CD8-positive, alpha-beta memory T cell (primary cell): ENCODE data around the gene FBLN1. TPM values are rescaled to one million over a fixed set of nuclear protein-coding genes. Genes with fewer than 3 reads are reported as not detected.

ENCODE experiments used
- CTCF ChIA-PET: fragments of 350-600 bp; sonication (Branson Sonifier 250); formaldehyde crosslinking; loops from one replicate; lab custom pipeline; 2021; ENCODE audit warnings: antibody characterized with exemption; lab: Charles Lee
- POLR2A ChIA-PET: fragments of 350-600 bp; sonication (Branson Sonifier 250); formaldehyde crosslinking; loops from one replicate; lab custom pipeline; 2021; ENCODE audit warnings: antibody characterized with exemption; lab: Charles Lee
- DNase-seq, 5 donors: peaks; one replicate each; pipeline versions ENCODE4 v3.0.0 to v3.0.0-alpha.2; 2020 to 2022; ENCODE audit warnings: mixed read lengths in 1 of 5
- H3K27ac ChIP-seq: one replicate; pipeline ENCODE4 v1.7.0; 2013; ENCODE audit warnings: low read depth, mild to moderate bottlenecking, low read length, moderate library complexity
- H3K27me3 ChIP-seq: 2 replicates; pipeline ENCODE4 v1.7.0; 2013; ENCODE audit warnings: low read length, mild to moderate bottlenecking; ENCODE audit not compliant: insufficient read depth, poor library complexity, severe bottlenecking
- H3K36me3 ChIP-seq: 2 replicates; pipeline ENCODE4 v1.7.0; 2013; ENCODE audit warnings: mild to moderate bottlenecking, low read length, moderate library complexity; ENCODE audit not compliant: insufficient read depth
- H3K4me1 ChIP-seq: 2 replicates; pipeline ENCODE4 v1.7.0; 2013; ENCODE audit warnings: mild to moderate bottlenecking, low read length, moderate library complexity; ENCODE audit not compliant: insufficient read depth
- H3K4me3 ChIP-seq: 2 replicates; pipeline ENCODE4 v1.7.0; 2013; ENCODE audit warnings: mild to moderate bottlenecking, low read length
- H3K9me3 ChIP-seq: 2 replicates; pipeline ENCODE4 v1.7.0; 2013; ENCODE audit warnings: mild to moderate bottlenecking, low read length
- H3K27ac Mint-ChIP-seq, 8 donors: one replicate each; pipeline ENCODE4 v1.8.0; 2020 to 2021; ENCODE audit warnings: mixed read lengths in 8 of 8, mild to moderate bottlenecking in 6 of 8, inconsistent platforms in 3 of 8, moderate library complexity in 3 of 8
- H3K27me3 Mint-ChIP-seq, 2 donors: one replicate each; pipeline ENCODE4 v1.8.0; 2020 to 2021; ENCODE audit warnings: mixed read lengths in 2 of 2, mild to moderate bottlenecking in 1 of 2, moderate library complexity in 1 of 2
- H3K36me3 Mint-ChIP-seq, 3 donors: one replicate each; pipeline ENCODE4 v1.8.0; 2020 to 2021; ENCODE audit warnings: mixed read lengths in 3 of 3, inconsistent platforms in 1 of 3, mild to moderate bottlenecking in 1 of 3
- H3K4me1 Mint-ChIP-seq, 3 donors: one replicate each; pipeline ENCODE4 v1.8.0; 2020 to 2021; ENCODE audit warnings: mixed read lengths in 3 of 3, inconsistent platforms in 1 of 3, mild to moderate bottlenecking in 1 of 3
- H3K4me3 Mint-ChIP-seq, 7 donors: one replicate each; pipeline ENCODE4 v1.8.0; 2020 to 2021; ENCODE audit warnings: mixed read lengths in 7 of 7, mild to moderate bottlenecking in 6 of 7, moderate library complexity in 4 of 7, inconsistent platforms in 2 of 7
- H3K9me3 Mint-ChIP-seq, 5 donors: one replicate each; pipeline ENCODE4 v1.8.0; 2020 to 2022; ENCODE audit warnings: mixed read lengths in 5 of 5, mild to moderate bottlenecking in 3 of 5, moderate library complexity in 2 of 5, inconsistent platforms in 1 of 5
- polyA plus RNA-seq: library from polyadenylated mRNA; unstranded; fragments of 300-500 nt; fragmentation: Illumina TruSeq; gene quantifications from one replicate; pipeline ENCODE4 v1.2.3, GENCODE V29; 2021
- total RNA-seq, 2 experiments: library from RNA; stranded (reverse); gene quantifications; one replicate each; pipeline ENCODE4 v1.2.3, GENCODE V29; 2021

The FBLN1 gene
- total and polyA plus RNA-seq, 3 experiments from 2014 or later = not detected

- Histone ChIP-seq H3K4me3 (no peak overlapping the region), H3K36me3 (no peaks in the 10 kb centered on the region), H3K9me3 (no peaks in the 10 kb centered on the region), H3K27me3 (no peaks in the 10 kb centered on the region), H3K27ac (no peak overlapping the region), H3K4me1 (no peaks in the 10 kb centered on the region)
- POLR2A ChIA-PET = no interaction called here
- CTCF ChIA-PET = no interaction called here
- Mint-ChIP-seq H3K4me3 (no peak overlapping the region), H3K27me3 (peaks cover 5 to 10% of the 10 kb centered on the region in 2 donors), H3K27ac (no peak overlapping the region), H3K36me3 (no peaks in the 10 kb centered on the region), H3K4me1 (no peaks in the 10 kb centered on the region), H3K9me3 (no peaks in the 10 kb centered on the region)
- DNase-seq = no peak
Observed at GRCh38 chr22:45521178-45521577, 18.5 kb downstream of the FBLN1 start.

GRCh38 chr22:45522462-45522861, 19.8 kb downstream of the FBLN1 start:
- Histone ChIP-seq H3K27me3 (no peaks in the 10 kb centered on the region), H3K4me3 (no peak overlapping the region), H3K27ac (no peak overlapping the region), H3K36me3 (no peaks in the 10 kb centered on the region), H3K4me1 (no peaks in the 10 kb centered on the region), H3K9me3 (no peaks in the 10 kb centered on the region)
- no peak for DNase-seq
- Mint-ChIP-seq H3K4me3 (no peak overlapping the region), H3K4me1 (no peaks in the 10 kb centered on the region), H3K27ac (no peak overlapping the region), H3K27me3 (peaks cover 3 to 6% of the 10 kb centered on the region in 2 donors), H3K9me3 (no peaks in the 10 kb centered on the region), H3K36me3 (no peaks in the 10 kb centered on the region)
- ChIA-PET POLR2A (no interaction called here), CTCF (no interaction called here)

GRCh38 chr22:45524157-45524556, 21.5 kb downstream of the FBLN1 start:
- Histone ChIP-seq H3K27ac (no peak overlapping the region), H3K4me3 (no peak overlapping the region), H3K4me1 (no peaks in the 10 kb centered on the region), H3K27me3 (no peaks in the 10 kb centered on the region), H3K9me3 (no peaks in the 10 kb centered on the region), H3K36me3 (no peaks in the 10 kb centered on the region)
- no peak for DNase-seq
- Mint-ChIP-seq H3K4me3 (no peak overlapping the region), H3K27me3 (peaks cover 3% of the 10 kb centered on the region in 2 donors), H3K27ac (no peak overlapping the region), H3K4me1 (no peaks in the 10 kb centered on the region), H3K9me3 (no peaks in the 10 kb centered on the region), H3K36me3 (no peaks in the 10 kb centered on the region)
- ChIA-PET CTCF (no interaction called here), POLR2A (no interaction called here)

- no peak overlapping the region for H3K27ac ChIP-seq
- no peak for DNase-seq
- Mint-ChIP-seq H3K4me1 (no peaks in the 10 kb centered on the region), H3K27me3 (peaks cover 3% of the 10 kb centered on the region in 2 donors), H3K4me3 (no peak overlapping the region), H3K36me3 (no peaks in the 10 kb centered on the region), H3K9me3 (no peaks in the 10 kb centered on the region), H3K27ac (no peak overlapping the region)
- H3K36me3 ChIP-seq = no peaks in the 10 kb centered on the region
- ChIA-PET POLR2A (no interaction called here), CTCF (no interaction called here)
- no peaks in the 10 kb centered on the region for H3K9me3 ChIP-seq
- no peaks in the 10 kb centered on the region for H3K27me3 ChIP-seq
- no peak overlapping the region for H3K4me3 ChIP-seq
- H3K4me1 ChIP-seq = no peaks in the 10 kb centered on the region
Observed at GRCh38 chr22:45524966-45525365, 22.3 kb downstream of the FBLN1 start.

GRCh38 chr22:45525480-45525879, 22.8 kb downstream of the FBLN1 start:
- no peaks in the 10 kb centered on the region for H3K36me3 Mint-ChIP-seq
- Histone ChIP-seq H3K9me3 (no peaks in the 10 kb centered on the region), H3K27me3 (no peaks in the 10 kb centered on the region), H3K27ac (no peak overlapping the region), H3K4me1 (no peaks in the 10 kb centered on the region), H3K36me3 (no peaks in the 10 kb centered on the region), H3K4me3 (no peak overlapping the region)
- no peaks in the 10 kb centered on the region for H3K4me1 Mint-ChIP-seq
- no peak overlapping the region for H3K27ac Mint-ChIP-seq
- no peak overlapping the region for H3K4me3 Mint-ChIP-seq
- POLR2A ChIA-PET = no interaction called here
- peaks cover 2 to 3% of the 10 kb centered on the region in 2 donors for H3K27me3 Mint-ChIP-seq
- CTCF ChIA-PET = no interaction called here
- no peak for DNase-seq
- no peaks in the 10 kb centered on the region for H3K9me3 Mint-ChIP-seq

GRCh38 chr22:45526281-45526680, 23.6 kb downstream of the FBLN1 start:
- Mint-ChIP-seq H3K27ac (no peak overlapping the region), H3K4me3 (no peak overlapping the region), H3K27me3 (peaks cover 2 to 3% of the 10 kb centered on the region in 2 donors), H3K36me3 (no peaks in the 10 kb centered on the region), H3K9me3 (no peaks in the 10 kb centered on the region), H3K4me1 (no peaks in the 10 kb centered on the region)
- Histone ChIP-seq H3K27me3 (no peaks in the 10 kb centered on the region), H3K36me3 (no peaks in the 10 kb centered on the region), H3K27ac (no peak overlapping the region), H3K4me3 (no peak overlapping the region), H3K4me1 (no peaks in the 10 kb centered on the region), H3K9me3 (no peaks in the 10 kb centered on the region)
- DNase-seq = no peak
- POLR2A ChIA-PET = no interaction called here
- CTCF ChIA-PET = no interaction called here

- Histone ChIP-seq H3K27ac (no peak overlapping the region), H3K27me3 (no peaks in the 10 kb centered on the region), H3K4me3 (no peak overlapping the region), H3K36me3 (no peaks in the 10 kb centered on the region), H3K4me1 (no peaks in the 10 kb centered on the region), H3K9me3 (no peaks in the 10 kb centered on the region)
- ChIA-PET CTCF (no interaction called here), POLR2A (no interaction called here)
- Mint-ChIP-seq H3K27ac (no peak overlapping the region), H3K9me3 (no peaks in the 10 kb centered on the region), H3K4me3 (no peak overlapping the region), H3K36me3 (no peaks in the 10 kb centered on the region), H3K27me3 (peaks cover 2 to 3% of the 10 kb centered on the region in 2 donors), H3K4me1 (no peaks in the 10 kb centered on the region)
- DNase-seq = no peak
Observed at GRCh38 chr22:45526768-45527360, 24.2 kb downstream of the FBLN1 start.

- H3K4me1 Mint-ChIP-seq = no peaks in the 10 kb centered on the region
- DNase-seq = no peak
- peaks cover 2 to 3% of the 10 kb centered on the region in 2 donors for H3K27me3 Mint-ChIP-seq
- H3K9me3 Mint-ChIP-seq = no peaks in the 10 kb centered on the region
- ChIA-PET CTCF (no interaction called here), POLR2A (no interaction called here)
- H3K27ac Mint-ChIP-seq = no peak overlapping the region
- no peak overlapping the region for H3K27ac ChIP-seq
- no peaks in the 10 kb centered on the region for H3K36me3 ChIP-seq
- no peaks in the 10 kb centered on the region for H3K4me1 ChIP-seq
- H3K27me3 ChIP-seq = no peaks in the 10 kb centered on the region
- H3K4me3 ChIP-seq = no peak overlapping the region
- no peaks in the 10 kb centered on the region for H3K36me3 Mint-ChIP-seq
- H3K9me3 ChIP-seq = no peaks in the 10 kb centered on the region
- H3K4me3 Mint-ChIP-seq = no peak overlapping the region
Observed at GRCh38 chr22:45527456-45527855, 24.8 kb downstream of the FBLN1 start.
